ACC112 (cell line): ENCODE measurements around the gene RPL4.
"Not testable (repeated sequence)": the region's sequence is repeated elsewhere in the genome, so short reads cannot be mapped to it uniquely, and the experiment has no call there.

Source experiments
- H2AFZ ChIP-seq: fragments of 200-600 bp; sonication (generic); one replicate; pipeline ENCODE4 v1.6.0; 2017; ENCODE audit warnings: antibody characterized with exemption, low read length; ENCODE audit not compliant: unreplicated experiment
- H3K27ac ChIP-seq: fragments of 200-600 bp; sonication (generic); 2 replicates; pipeline ENCODE4 v1.5.1; 2014; ENCODE audit warnings: low read depth, mild to moderate bottlenecking, antibody characterized with exemption, low read length, moderate library complexity
- H3K27me3 ChIP-seq: fragments of 200-600 bp; sonication (generic); 2 replicates; pipeline ENCODE4 v1.6.1; 2014; ENCODE audit warnings: mild to moderate bottlenecking, antibody characterized with exemption, low read length, moderate library complexity, mixed read lengths; ENCODE audit not compliant: insufficient read depth
- H3K36me3 ChIP-seq: fragments of 200-600 bp; sonication (generic); 2 replicates; pipeline ENCODE4 v1.6.1; 2016; ENCODE audit warnings: mild to moderate bottlenecking, antibody characterized with exemption, low read length, moderate library complexity, mixed read lengths; ENCODE audit not compliant: insufficient read depth
- H3K4me1 ChIP-seq: fragments of 200-600 bp; sonication (generic); one replicate; pipeline ENCODE4 v1.6.1; 2016; ENCODE audit warnings: low read length, mixed read lengths; ENCODE audit not compliant: insufficient read depth, unreplicated experiment, control insufficient read depth
- H3K4me3 ChIP-seq: fragments of 200-600 bp; sonication (generic); 2 replicates; pipeline ENCODE4 v1.5.1; 2014; ENCODE audit warnings: mild to moderate bottlenecking, low read depth, low read length
- H3K79me2 ChIP-seq: fragments of 200-600 bp; sonication (generic); one replicate; pipeline ENCODE4 v1.6.0; 2016; ENCODE audit warnings: low read length; ENCODE audit not compliant: control insufficient read depth, unreplicated experiment, insufficient read depth

The RPL4 gene

GRCh38 chr15:66503780-66504562 is 684 bp downstream of the RPL4 start:
- Histone ChIP-seq H3K27me3 (no peaks in the 10 kb centered on the region), H3K4me1 (peaks cover 29% of the 10 kb centered on the region), H3K36me3 (peaks cover 41% of the 10 kb centered on the region), H3K27ac (peak overlapping the region; percentile 95), H3K79me2 (peaks cover 80% of the 10 kb centered on the region), H2AFZ (no peak overlapping the region), H3K4me3 (peak overlapping the region; percentile 97)

DNA sequence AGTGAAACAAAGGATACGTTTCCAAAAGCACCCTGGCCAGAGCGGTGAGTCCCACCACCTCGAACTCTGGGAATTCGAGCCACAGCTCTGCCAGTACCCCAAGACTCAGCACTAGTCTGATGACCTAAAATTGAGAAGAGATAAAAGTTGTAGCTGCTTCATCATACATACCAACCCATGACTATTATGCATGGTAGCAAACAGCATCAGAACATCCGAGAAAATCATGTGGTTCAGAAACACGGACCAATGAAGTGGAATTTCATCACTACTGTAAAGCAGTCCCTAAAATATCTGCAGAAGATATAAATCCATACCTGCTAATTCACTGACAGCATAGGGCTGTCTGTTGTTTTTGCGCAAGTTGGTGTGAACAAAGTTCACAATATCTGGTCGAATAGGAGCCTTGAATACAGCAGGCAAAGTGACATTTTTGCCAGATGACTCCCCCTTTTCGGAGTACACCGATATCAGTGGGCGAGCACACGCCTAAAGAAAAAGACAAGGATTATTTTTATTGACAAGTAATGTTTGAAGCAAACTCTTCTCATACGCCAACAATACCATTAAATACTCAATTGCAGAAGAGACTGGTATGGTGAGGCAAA is 1.5 kb downstream of the RPL4 start:
- peaks cover 50% of the 10 kb centered on the region for H3K36me3 ChIP-seq
- not testable (repeated sequence) for H2AFZ ChIP-seq, H3K27me3 ChIP-seq
- peak overlapping the region; percentile 95 for H3K27ac ChIP-seq
- peaks cover 29% of the 10 kb centered on the region for H3K4me1 ChIP-seq
- H3K79me2 ChIP-seq, result peaks cover 73% of the 10 kb centered on the region
- H3K4me3 ChIP-seq, result peak overlapping the region; percentile 97

DNA sequence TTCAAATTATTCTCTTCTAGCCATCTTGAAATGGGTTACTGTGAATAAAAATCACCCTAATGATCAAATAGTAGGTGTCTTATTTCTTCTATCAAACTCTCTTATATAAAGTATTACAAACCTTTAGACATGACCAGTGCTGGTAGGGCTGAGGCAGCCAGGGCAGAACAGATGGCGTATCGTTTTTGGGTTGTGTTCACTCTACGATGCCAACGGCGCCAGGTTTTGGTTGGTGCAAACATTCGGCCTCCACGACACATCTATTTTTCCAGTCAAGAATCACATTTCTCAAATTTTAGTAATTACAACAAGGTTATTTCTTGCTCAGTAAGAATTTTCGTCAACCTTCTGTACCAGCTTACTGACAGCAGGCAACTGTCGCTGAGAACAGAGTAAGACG is 2.2 kb downstream of the RPL4 start:
- Histone ChIP-seq H3K36me3 (peaks cover 50% of the 10 kb centered on the region), H2AFZ (no peak overlapping the region), H3K27ac (peak overlapping the region; percentile 95), H3K4me1 (peaks cover 23% of the 10 kb centered on the region), H3K4me3 (peak overlapping the region; percentile 97), H3K27me3 (no peaks in the 10 kb centered on the region), H3K79me2 (peaks cover 67% of the 10 kb centered on the region)

- Histone ChIP-seq H3K79me2 (peaks cover 53% of the 10 kb centered on the region), H3K36me3 (peaks cover 50% of the 10 kb centered on the region), H3K4me1 (peaks cover 21% of the 10 kb centered on the region)
- H2AFZ ChIP-seq, H3K27ac ChIP-seq, H3K4me3 ChIP-seq, H3K27me3 ChIP-seq: not testable (repeated sequence)
These were observed 4.3 kb downstream of the RPL4 start for GRCh38 chr15:66500346-66500745.

GRCh38 chr15:66498501-66499386 is 5.9 kb downstream of the RPL4 start:
- Histone ChIP-seq H2AFZ (no peak overlapping the region), H3K27ac (peak overlapping the region; percentile 25), H3K4me3 (no peak overlapping the region), H3K36me3 (peaks cover 50% of the 10 kb centered on the region), H3K4me1 (peaks cover 21% of the 10 kb centered on the region), H3K27me3 (no peaks in the 10 kb centered on the region), H3K79me2 (peaks cover 41% of the 10 kb centered on the region)

- Histone ChIP-seq H3K36me3 (peaks cover 45% of the 10 kb centered on the region), H3K4me3 (peak within 1 kb of the TSS; percentile 98), H3K4me1 (peaks cover 18% of the 10 kb centered on the region), H2AFZ (peak within 1 kb of the TSS; percentile 23), H3K79me2 (peaks cover 31% of the 10 kb centered on the region), H3K27me3 (no peaks in the 10 kb centered on the region), H3K27ac (peak within 1 kb of the TSS; percentile 61)
These were observed 6.9 kb downstream of the RPL4 start, which contains the start of gene SNAPC5 for GRCh38 chr15:66497502-66498455. TSS of gene SNAPC5 (minus strand) at chr15:66497762. CDS start at chr15:66497731, 31 bp downstream.

DNA sequence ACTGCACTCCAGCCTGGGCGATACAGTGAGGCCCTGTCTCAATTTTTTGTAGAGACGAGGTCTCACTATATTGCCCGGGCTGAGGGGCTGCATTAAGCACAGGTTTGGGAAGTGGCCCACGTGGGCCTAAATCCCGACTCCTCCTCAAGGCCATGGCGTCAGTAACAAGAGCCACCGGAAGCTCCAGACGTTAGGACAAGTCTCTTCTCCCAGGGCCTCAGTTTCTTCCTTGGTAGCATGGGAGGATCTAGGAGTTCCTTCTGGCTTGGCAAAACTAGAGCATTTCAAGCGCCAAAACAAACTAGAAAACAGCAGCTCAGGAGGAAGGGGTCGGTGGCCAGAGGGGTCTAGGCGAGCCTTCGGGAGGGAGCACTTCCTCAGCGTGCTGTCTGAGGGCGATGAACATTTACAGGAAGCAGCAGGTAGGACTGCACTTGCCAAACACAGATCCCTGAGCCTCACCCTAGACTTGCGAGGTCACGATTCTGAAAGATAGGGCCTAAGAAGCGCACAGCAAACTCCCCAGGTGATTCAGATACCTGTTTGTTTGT is 7.6 kb downstream of the RPL4 start:
- Histone ChIP-seq H3K36me3 (peaks cover 40% of the 10 kb centered on the region), H3K4me1 (peaks cover 10% of the 10 kb centered on the region), H2AFZ (peak overlapping the region; percentile 23), H3K4me3 (peak overlapping the region; percentile 98), H3K27ac (peak overlapping the region; percentile 61), H3K27me3 (no peaks in the 10 kb centered on the region), H3K79me2 (peaks cover 24% of the 10 kb centered on the region)

GRCh38 chr15:66494262-66494661 is 10.4 kb downstream of the RPL4 start:
- H3K27me3 ChIP-seq, result no peaks in the 10 kb centered on the region
- H2AFZ ChIP-seq, result no peak overlapping the region
- peaks cover 25% of the 10 kb centered on the region for H3K36me3 ChIP-seq
- H3K4me1 ChIP-seq, result peaks cover 3% of the 10 kb centered on the region
- no peak overlapping the region for H3K4me3 ChIP-seq
- peaks cover 8% of the 10 kb centered on the region for H3K79me2 ChIP-seq
- no peak overlapping the region for H3K27ac ChIP-seq

- H2AFZ ChIP-seq, result no peak overlapping the region
- no peak overlapping the region for H3K4me3 ChIP-seq
- peaks cover under 1% of the 10 kb centered on the region for H3K4me1 ChIP-seq
- peaks cover 2% of the 10 kb centered on the region for H3K79me2 ChIP-seq
- no peaks in the 10 kb centered on the region for H3K27me3 ChIP-seq
- peaks cover 20% of the 10 kb centered on the region for H3K36me3 ChIP-seq
- H3K27ac ChIP-seq, result 0 out of 2 replicates have a peak overlapping the region, but pooled peaks have one; percentile 13
These were observed 12.8 kb downstream of the RPL4 start for GRCh38 chr15:66491846-66492245.
